Mononuclear cell (primary cell): ENCODE data around the gene AGBL1. TPM values are rescaled to one million over a fixed set of nuclear protein-coding genes. Genes with fewer than 3 reads are reported as not detected.
"Not testable (repeated sequence)": the region's sequence is repeated elsewhere in the genome, so short reads cannot be mapped to it uniquely, and the experiment has no call there.

ENCODE experiments used
- H3K27me3 ChIP-seq: 2 replicates; pipeline ENCODE4 v1.6.0; 2011; ENCODE audit warnings: low read length, control low read depth; ENCODE audit not compliant: insufficient read depth
- H3K4me1 ChIP-seq: 2 replicates; pipeline ENCODE4 v1.5.1; 2011; ENCODE audit warnings: mild to moderate bottlenecking, low read length, control low read depth; ENCODE audit not compliant: insufficient read depth
- H3K4me3 ChIP-seq: 2 replicates; pipeline ENCODE4 v1.5.1; 2011; ENCODE audit warnings: mild to moderate bottlenecking, low read length, moderate library complexity
- H3K9me3 ChIP-seq: 2 replicates; pipeline ENCODE4 v1.5.1; 2011; ENCODE audit warnings: low read depth, mild to moderate bottlenecking, control low read depth, low read length
- total RNA-seq: library from RNA; depleted of rRNA; stranded (reverse); fragments of >200 nt; gene quantifications from one replicate; pipeline ENCODE4 v1.2.3, GENCODE V29; 2012

Gene AGBL1
- total RNA-seq, 1 donor = under 0.01 TPM

DNA sequence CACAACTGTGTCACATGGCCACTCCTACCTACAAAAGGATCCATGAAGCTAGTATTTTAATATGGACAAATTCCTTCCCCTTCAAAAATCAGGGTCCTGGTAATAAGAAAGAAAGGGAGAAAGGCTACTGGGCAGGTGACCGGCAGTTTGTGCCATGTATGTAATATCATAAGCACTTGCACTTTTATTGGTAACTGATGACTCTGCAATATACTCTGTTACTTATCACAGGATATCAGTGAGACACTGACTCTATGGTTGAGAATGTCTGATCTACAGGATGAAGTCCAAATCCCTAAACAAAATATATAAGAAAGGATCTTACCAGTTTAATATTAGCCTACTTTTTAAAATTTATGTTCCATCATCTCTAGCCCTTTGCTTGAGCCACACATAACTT is 315.2 kb downstream of the AGBL1 start:
- H3K4me1 ChIP-seq = no peaks in the 10 kb centered on the region
- no peaks in the 10 kb centered on the region for H3K9me3 ChIP-seq
- no peaks in the 10 kb centered on the region for H3K27me3 ChIP-seq
- H3K4me3 ChIP-seq = no peak overlapping the region

DNA sequence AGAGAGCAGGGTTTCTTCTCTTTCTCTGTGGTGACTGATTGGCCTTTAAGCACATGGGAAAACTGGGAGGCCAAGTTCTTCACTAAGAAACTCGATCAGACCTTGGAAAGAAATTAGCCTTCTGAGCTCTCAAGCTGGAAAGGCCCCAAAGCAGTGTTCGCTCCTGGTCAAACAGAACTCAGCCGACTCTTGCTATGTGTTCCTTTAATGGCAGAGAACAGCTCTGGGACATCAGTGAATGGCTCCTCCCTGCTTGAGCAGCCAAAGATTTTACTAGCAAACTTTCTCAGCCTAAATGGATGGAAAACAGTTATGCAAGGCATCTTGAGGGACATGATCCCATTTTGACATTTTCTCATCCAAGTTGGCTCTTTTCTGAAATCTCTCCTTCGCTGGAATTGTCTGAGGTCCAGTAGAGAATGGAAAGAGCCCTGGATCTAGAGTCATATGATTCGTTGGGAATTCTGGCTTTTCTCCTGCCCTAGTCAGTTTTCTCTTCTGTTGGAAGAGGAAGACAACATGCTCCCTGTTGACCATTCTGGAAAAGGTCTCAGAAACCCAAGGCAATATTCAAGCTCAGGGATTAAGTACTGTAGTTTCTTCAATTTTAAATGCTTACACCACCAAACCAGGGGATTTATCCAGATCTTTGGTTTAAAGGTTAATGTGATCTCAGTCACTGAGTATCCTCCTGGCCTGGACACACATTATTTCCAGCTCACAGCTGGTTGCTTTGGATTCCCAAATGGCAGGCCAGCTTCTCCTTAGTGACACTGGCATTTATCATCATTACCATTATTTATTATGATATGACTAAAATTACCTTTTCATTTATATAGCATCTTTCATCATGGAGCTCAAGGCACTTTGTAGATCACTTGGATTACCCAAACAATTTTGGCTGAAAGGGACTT is 319.6 kb downstream of the AGBL1 start:
- Histone ChIP-seq H3K9me3 (no peaks in the 10 kb centered on the region), H3K27me3 (no peaks in the 10 kb centered on the region), H3K4me1 (no peaks in the 10 kb centered on the region), H3K4me3 (no peak overlapping the region)

DNA sequence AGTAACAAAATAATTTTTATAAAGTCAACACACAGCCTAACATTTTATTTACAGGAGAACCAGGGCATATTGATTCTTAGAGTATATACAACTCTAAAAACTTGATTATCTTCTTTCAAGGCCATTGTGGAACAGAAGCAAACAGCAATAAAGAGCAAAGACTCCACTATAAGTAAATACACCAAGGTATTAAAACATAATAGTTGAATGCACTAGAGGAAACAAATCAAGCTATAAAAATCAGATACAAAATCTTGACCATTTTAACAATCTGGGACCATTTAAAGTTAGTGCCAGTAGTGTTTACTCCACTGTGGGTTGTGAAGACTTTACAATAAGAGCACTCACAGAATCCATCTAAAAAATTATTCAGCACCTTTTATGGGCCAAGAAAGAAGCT is 323.6 kb downstream of the AGBL1 start:
- no peaks in the 10 kb centered on the region for H3K9me3 ChIP-seq
- H3K27me3 ChIP-seq = no peaks in the 10 kb centered on the region
- H3K4me3 ChIP-seq = no peak overlapping the region
- H3K4me1 ChIP-seq = no peaks in the 10 kb centered on the region

DNA sequence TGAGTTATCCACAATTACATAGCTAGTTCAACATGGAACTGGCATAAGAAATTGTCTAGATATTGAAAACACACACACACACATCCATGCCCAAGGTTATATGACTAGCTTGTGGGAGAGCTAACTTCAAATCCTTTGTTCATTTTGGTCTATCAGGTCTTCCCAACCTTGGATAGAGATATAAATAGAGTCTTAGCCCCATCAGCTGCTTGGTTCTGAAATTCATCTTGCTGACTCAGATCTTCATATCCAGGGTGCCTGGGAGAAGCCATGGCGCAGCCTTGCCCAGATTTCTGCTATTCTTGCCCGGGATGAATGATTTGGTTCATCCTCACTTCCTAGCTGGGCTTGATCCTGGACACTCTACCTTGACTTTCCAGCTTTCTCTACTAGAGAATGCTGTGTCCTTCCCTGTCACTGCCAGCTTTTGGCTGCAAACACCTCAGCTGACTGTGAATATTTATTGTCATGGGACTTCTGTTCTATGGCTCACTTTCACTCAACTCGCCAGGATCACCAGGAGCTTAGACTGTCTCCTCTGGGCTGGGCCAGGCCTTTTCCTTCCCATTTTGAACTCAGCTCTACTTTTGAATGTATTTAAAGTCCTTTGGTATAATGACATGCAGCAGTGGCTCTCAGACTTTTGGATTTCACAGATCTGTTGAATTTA is 324.4 kb downstream of the AGBL1 start:
- H3K4me1 ChIP-seq = no peaks in the 10 kb centered on the region
- H3K27me3 ChIP-seq = no peaks in the 10 kb centered on the region
- H3K9me3 ChIP-seq = no peaks in the 10 kb centered on the region
- H3K4me3 ChIP-seq = no peak overlapping the region

DNA sequence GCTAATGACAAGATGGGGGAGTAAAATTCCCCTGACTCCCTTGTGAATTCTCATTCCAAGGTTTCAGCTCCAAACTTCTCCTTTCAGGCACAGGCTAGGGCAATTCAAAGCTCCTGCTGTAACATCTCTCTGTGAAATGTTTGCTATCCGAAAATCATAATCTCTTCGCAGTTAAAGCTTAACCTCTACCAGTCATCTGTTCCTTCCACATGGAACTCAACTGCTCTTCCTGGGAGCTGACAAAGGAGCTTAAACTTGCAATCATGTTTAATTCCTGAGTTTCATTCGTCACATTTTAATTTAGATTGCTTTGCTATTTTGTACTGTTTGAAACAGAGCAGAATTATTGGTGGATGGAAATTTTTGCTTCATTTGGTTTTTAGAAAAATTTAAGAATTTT is 328.6 kb downstream of the AGBL1 start:
- no peaks in the 10 kb centered on the region for H3K27me3 ChIP-seq
- no peak overlapping the region for H3K4me3 ChIP-seq
- no peaks in the 10 kb centered on the region for H3K9me3 ChIP-seq
- H3K4me1 ChIP-seq = no peaks in the 10 kb centered on the region

DNA sequence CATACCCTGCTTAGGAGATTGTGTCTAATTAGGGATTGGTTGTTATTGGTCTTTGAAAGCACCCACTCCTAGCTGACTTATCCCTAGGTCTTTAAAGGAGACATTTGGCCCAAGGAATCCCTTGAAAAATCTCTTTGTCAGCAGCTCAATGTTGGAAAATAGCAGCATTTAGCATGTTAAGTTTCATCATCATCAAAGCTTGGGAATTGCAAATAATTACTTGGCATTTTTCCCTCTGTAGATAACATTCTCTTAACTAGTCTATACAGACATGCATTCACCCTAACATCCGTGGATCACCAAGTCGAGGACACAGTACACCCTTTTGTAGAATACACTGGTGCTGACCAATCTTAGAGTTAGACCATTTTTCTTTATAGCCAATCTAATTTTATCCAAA is 332.2 kb downstream of the AGBL1 start:
- no peaks in the 10 kb centered on the region for H3K9me3 ChIP-seq

DNA sequence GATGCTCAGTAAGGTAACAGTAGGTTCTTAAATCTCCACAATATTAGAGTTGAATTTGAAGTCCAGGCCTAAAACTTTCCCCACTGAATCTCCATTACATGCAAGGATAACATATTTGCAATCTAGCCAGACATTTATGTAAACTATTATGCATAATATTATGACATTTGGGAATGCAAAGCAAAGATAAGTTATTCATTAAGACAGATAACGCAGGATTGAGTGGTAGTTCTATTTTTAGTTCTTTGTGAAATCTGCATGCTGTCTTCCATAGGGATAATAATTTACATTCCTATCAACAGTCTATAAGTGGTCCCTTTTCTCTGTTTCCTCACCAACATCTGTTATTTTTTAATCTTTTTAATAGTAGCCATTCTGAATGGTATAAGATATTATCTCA is 333.5 kb downstream of the AGBL1 start:
- Histone ChIP-seq H3K4me3 (no peak overlapping the region), H3K4me1 (no peaks in the 10 kb centered on the region), H3K27me3 (no peaks in the 10 kb centered on the region), H3K9me3 (no peaks in the 10 kb centered on the region)

More for the DNA sequence above, 332.2 kb downstream of the AGBL1 start:
- H3K4me3 ChIP-seq = no peak overlapping the region
- H3K4me1 ChIP-seq = no peaks in the 10 kb centered on the region
- H3K27me3 ChIP-seq = no peaks in the 10 kb centered on the region

DNA sequence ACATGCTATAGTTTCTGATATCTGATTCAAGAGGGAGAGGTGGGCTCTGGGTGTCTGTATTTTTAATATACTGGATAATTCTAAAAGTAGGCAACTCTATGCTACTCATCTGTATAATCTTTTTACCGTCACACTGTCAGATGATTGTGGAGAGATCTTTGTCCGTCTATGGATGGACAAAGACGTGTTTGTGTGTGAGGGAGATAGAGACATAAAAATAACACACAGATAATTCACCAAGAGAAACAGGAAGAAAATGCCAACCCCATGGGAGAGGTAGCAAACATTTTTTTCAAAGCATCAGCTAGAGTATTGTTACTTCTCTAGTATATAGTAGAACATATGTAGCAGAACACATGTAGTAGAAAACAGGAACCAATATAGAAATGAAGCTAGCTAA is 346.1 kb downstream of the AGBL1 start:
- Histone ChIP-seq H3K27me3 (no peaks in the 10 kb centered on the region), H3K4me1 (no peaks in the 10 kb centered on the region), H3K9me3 (no peaks in the 10 kb centered on the region), H3K4me3 (no peak overlapping the region)

DNA sequence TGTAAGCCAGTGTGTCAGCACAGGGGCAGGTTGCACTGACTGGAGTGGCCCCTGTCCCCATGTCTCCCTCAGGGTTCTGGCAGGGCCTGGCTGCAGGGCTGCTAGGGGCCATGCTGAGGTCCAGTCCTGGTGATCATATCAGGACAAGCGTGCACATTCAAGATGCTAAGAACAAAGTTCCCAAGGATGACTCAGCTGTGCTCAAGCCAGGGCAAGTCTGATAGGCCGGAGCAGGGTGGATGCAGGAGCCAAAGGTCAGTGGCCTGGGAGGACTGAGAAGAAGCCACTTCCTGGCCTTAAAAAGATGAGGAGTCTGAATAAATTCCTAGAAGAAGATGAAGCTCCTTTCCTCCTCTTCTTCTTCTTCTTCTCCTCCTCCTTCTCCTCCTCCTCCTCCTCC is 353.2 kb downstream of the AGBL1 start:
- no peak overlapping the region for H3K4me3 ChIP-seq
- no peaks in the 10 kb centered on the region for H3K4me1 ChIP-seq
- H3K9me3 ChIP-seq = no peaks in the 10 kb centered on the region
- no peaks in the 10 kb centered on the region for H3K27me3 ChIP-seq

DNA sequence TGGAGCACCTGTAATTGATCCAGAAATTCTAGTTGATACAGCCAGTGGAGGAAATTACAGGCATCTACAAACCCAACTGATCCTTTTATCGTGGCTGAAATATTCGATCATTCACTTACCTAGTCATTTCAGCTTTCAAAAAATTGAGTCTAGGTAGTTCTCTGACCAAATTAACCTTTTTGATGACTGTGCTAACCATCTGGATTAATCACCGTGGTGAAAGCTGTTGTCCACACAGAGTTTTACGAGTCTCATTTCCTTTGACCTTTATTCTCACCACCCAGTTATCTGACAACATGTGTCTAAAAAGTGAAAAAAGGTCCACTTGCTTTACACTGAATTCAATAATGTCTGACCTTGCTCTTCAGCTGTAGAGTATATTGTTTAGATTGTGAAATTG is 354.3 kb downstream of the AGBL1 start:
- no peak overlapping the region for H3K4me3 ChIP-seq

DNA sequence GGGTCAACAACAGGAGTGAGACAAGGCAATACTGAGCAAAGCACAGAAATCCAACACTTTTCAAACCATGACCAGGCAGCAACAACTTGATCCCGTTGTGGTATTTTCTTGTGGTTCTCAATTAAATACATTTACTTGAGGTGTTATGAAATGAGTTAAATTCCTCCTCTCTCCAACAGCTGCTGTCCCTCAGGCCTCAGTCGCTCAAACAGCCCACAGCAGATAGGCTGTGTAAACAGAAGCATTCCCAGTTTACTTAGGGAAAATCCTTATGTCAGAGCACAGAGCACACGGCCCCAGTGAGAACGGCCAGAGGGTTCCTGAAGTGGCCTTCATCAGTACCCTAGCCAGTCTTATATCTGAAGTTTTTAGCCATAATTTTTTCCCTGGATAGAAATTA is 359.9 kb downstream of the AGBL1 start:
- Histone ChIP-seq H3K9me3 (no peaks in the 10 kb centered on the region), H3K27me3 (no peaks in the 10 kb centered on the region), H3K4me3 (no peak overlapping the region), H3K4me1 (no peaks in the 10 kb centered on the region)

More for the DNA sequence above, 354.3 kb downstream of the AGBL1 start:
- Histone ChIP-seq H3K9me3 (no peaks in the 10 kb centered on the region), H3K4me1 (no peaks in the 10 kb centered on the region), H3K27me3 (no peaks in the 10 kb centered on the region)

DNA sequence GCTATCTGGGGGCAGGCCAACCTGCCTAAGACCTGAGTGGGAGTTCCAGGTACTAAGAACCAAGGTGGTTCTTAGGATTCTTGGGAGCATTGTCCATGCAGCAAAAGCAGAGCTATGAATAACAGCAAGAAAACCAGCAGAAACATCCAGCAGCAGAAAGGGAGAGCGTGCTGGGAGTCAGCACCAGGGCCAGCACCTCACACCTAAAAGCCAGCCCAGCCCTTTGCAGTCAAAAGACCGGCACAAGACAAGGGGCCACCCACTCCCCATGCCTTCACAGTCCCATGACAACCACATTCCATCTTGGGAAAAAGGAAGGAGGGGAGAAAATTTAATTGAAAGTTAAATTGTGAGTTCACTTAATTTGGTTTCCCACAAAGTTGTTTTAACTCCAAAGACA is 364.9 kb downstream of the AGBL1 start:
- Histone ChIP-seq H3K4me3 (no peak overlapping the region), H3K4me1 (no peaks in the 10 kb centered on the region), H3K27me3 (no peaks in the 10 kb centered on the region)

DNA sequence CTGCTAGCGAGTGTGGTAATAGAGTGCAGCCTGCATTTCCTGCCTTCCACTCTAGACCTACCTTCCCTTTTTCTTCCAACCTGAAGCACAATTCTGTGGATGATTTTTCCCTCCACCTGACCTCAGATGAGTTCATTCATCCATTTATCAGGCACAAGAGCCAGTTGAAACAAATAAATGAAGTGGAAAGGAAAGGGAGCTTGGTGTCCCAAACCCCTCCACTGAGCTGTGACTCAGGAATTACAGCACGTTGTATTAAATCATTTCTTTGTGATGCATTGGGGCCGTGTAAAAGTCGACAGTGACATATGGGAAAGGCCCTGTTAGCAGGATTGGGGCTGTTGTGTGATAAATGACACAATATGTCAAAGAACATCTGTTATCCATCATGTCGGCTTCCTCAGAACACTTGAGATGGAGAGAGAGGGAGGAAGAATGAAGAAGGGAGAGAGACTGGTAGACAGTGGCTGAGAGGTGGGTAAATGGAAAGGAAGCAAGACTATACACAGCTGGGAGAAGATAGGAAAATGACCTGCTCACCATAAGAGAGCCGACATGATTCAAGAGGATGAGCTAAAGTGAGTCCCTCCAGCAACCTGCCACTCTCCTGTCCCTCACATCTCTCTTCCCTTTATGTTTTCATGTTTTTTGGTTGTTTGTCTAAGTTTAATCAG is 366.0 kb downstream of the AGBL1 start:
- Histone ChIP-seq H3K4me1 (no peaks in the 10 kb centered on the region), H3K27me3 (no peaks in the 10 kb centered on the region), H3K9me3 (no peaks in the 10 kb centered on the region), H3K4me3 (no peak overlapping the region)

More for the DNA sequence above, 364.9 kb downstream of the AGBL1 start:
- no peaks in the 10 kb centered on the region for H3K9me3 ChIP-seq

DNA sequence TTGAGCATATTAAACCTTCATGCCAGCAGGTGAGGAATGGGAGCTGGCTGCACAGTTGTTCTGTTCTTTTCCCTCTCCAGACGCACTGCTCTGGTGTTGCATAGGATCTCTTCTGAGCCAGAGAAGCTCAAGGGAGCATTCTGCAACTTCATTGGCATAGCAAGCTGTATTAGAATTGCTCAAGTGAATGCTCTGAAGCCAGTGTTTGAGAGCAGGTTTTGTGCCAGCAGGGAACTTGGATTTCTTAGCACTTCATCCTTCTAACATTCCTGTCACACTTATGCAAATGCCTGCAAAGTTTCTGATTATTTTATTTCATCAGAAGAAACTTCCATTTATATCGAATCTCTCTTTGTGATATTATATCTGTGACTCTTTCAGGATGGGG is 366.6 kb downstream of the AGBL1 start:
- no peaks in the 10 kb centered on the region for H3K4me1 ChIP-seq
- no peaks in the 10 kb centered on the region for H3K27me3 ChIP-seq
- no peaks in the 10 kb centered on the region for H3K9me3 ChIP-seq
- no peak overlapping the region for H3K4me3 ChIP-seq

DNA sequence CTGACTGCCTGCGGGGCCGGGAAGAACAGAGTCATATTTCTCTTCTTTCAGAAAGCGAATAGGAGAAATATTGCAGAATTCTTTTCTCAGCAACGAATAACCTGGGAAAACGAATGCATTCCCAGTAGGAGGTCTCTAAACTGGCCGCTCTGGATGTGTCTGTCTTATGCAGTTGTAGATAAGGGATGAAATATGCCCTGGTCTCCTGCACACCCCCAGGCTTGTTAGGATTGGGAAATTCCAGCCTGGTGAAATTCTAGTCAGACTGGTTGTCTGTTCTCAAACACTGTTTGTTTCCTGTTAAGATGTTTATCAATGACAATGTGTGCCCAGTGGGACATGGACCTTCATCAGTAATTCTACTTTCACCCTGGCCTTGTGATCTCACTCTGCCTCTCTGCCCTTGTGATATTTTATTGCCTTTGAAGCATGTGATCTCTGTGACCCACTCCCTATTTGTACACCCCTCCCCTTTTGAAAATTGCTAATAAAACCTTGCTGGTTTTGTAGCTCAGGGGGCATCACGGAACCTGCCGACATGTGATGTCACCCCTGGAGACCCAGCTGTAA is 385.9 kb downstream of the AGBL1 start:
- H3K9me3 ChIP-seq, H3K4me3 ChIP-seq, H3K4me1 ChIP-seq, H3K27me3 ChIP-seq: not testable (repeated sequence)
